Stimulated activated CD8-positive, alpha-beta memory T cell treated with anti-CD3 and anti-CD28 coated beads, Interleukin-12 subunit alpha, Interleukin-12 subunit beta, amount 100 ng/mL, for 4 hours (primary cell): ENCODE results near the gene VDAC2.
"Not testable (repeated sequence)": the region's sequence is repeated elsewhere in the genome, so short reads cannot be mapped to it uniquely, and the experiment has no call there.

Source experiments
- DNase-seq: peaks from one replicate; pipeline ENCODE4 v3.0.0-alpha.2; 2020; ENCODE audit warnings: low read depth

The VDAC2 gene

GRCh38 chr10:75210282-75211006 lies at the start of gene VDAC2:
Gene VDAC2, plus strand, starts transcription at chr10:75210796. Its CDS starts 363 bp downstream, at chr10:75211159.
- DNase-seq = peak; percentile 93

GRCh38 chr10:75165684-75166622 lies 44.6 kb upstream of the VDAC2 start:
- no peak for DNase-seq

- DNase-seq = no peak
These were observed 44.0 kb upstream of the VDAC2 start for GRCh38 chr10:75166623-75166972.

- no peak for DNase-seq
These were observed 42.3 kb upstream of the VDAC2 start for GRCh38 chr10:75168275-75168674.

GRCh38 chr10:75170215-75170614 lies 40.4 kb upstream of the VDAC2 start:
- DNase-seq = no peak

GRCh38 chr10:75175046-75175445 lies 35.5 kb upstream of the VDAC2 start:
- DNase-seq = no peak

- DNase-seq = no peak
These were observed 34.5 kb upstream of the VDAC2 start for GRCh38 chr10:75176046-75176445.

GRCh38 chr10:75176736-75177135 lies 33.9 kb upstream of the VDAC2 start:
- no peak for DNase-seq

- DNase-seq = no peak
These were observed 30.9 kb upstream of the VDAC2 start for GRCh38 chr10:75179657-75180177.

GRCh38 chr10:75180592-75180991 lies 30.0 kb upstream of the VDAC2 start:
- no peak for DNase-seq

GRCh38 chr10:75181073-75181472 lies 29.5 kb upstream of the VDAC2 start:
- no peak for DNase-seq

GRCh38 chr10:75186310-75186709 lies 24.3 kb upstream of the VDAC2 start:
- no peak for DNase-seq

GRCh38 chr10:75187961-75188426 lies 22.6 kb upstream of the VDAC2 start:
- peak; percentile 36 for DNase-seq

GRCh38 chr10:75188522-75188921 lies 22.1 kb upstream of the VDAC2 start:
- DNase-seq = not testable (repeated sequence)

- DNase-seq = no peak
These were observed 21.1 kb upstream of the VDAC2 start for GRCh38 chr10:75189266-75190096.

GRCh38 chr10:75191821-75192568 lies 18.6 kb upstream of the VDAC2 start:
- no peak for DNase-seq

- not testable (repeated sequence) for DNase-seq
These were observed 16.0 kb upstream of the VDAC2 start for GRCh38 chr10:75194625-75195024.

GRCh38 chr10:75195035-75195763 lies 15.4 kb upstream of the VDAC2 start:
- no peak for DNase-seq

GRCh38 chr10:75197066-75197465 lies 13.5 kb upstream of the VDAC2 start:
- no peak for DNase-seq

- no peak for DNase-seq
These were observed 12.7 kb upstream of the VDAC2 start for GRCh38 chr10:75197906-75198305.
